ENCODE measurements around the gene CCDC197.

CCDC197 gene

GRCh38 chr14:94000267-94000666 is 3.2 kb downstream of the CCDC197 start:
- no peak overlapping the region for H3K4me3 ChIP-seq (ENCODE audit: low read length)
- no peak for DNase-seq (ENCODE audit: low read depth)
- TF ChIP-seq CTCF (conservative IDR thresholded peaks at IDR 0.05; ENCODE audit: low read depth, low read length) = no peak

DNA sequence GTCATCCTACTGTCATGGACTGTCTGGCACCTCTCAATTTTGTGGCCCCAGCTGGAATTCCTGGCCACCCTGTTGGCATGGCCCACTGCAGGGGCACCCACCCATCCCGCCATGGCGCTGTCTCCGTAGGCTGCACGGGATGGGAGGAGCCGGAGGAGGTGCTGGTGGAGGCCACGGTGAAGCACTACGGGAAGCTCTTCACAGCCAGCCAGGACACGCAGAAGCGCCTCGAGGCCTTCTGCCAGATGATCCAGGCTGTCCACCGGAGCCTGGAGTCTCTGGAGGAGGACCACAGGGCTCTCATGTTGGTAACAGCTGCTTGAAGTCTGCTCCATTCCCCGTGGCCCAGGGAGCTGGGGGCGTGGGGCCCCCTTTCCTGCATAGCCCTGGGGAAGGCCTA is 3.9 kb downstream of the CCDC197 start:
- H3K4me3 ChIP-seq (ENCODE audit: low read length) = no peak overlapping the region
- no peak for TF ChIP-seq CTCF (conservative IDR thresholded peaks at IDR 0.05; ENCODE audit: low read depth, low read length)
- no peak for DNase-seq (ENCODE audit: low read depth)

- no peak for DNase-seq (ENCODE audit: low read depth)
- TF ChIP-seq CTCF (conservative IDR thresholded peaks at IDR 0.05; ENCODE audit: low read depth, low read length) = peak; percentile 98
- H3K4me3 ChIP-seq (ENCODE audit: low read length) = no peak overlapping the region
Measured at GRCh38 chr14:94001501-94002396, 4.6 kb downstream of the CCDC197 start.

DNA sequence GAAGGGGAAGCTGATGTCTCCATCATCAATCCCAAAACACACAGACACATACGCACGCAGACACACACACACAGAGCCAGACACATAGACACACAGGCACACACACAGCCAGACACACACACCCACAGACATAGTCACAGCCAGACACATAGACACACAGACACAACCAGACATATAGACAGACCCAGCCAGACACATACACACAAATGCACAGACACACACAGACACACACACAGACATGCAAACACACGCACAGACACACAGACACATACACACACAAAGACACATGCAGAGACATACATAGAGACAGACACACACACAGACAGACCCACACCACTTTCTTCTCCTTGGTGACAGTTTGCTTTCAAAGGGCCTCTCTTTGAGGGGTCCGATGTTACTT is 6.3 kb downstream of the CCDC197 start:
- H3K4me3 ChIP-seq (ENCODE audit: low read length) = no peak overlapping the region
- DNase-seq (ENCODE audit: low read depth) = no peak
- TF ChIP-seq CTCF (conservative IDR thresholded peaks at IDR 0.05; ENCODE audit: low read depth, low read length) = no peak

DNA sequence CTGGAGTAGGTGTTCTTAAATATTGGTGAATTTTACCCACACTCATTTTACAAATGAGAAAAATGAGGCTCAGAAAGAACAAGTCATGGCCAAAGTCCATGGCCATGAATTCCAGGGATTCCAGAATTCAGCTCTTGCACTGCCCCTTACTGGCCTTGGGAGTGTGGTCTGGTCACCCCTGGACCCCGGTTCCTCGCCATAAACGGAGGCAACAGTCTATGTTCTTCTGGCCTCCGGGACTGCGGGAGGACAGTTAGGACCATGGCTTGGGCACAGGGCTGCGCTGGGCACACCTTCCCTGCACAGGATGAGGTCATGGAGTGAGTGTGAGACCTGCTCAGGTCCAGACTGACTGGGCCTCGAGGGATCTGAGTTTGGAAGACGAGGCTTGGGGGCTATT is 6.9 kb downstream of the CCDC197 start:
- no peak for TF ChIP-seq CTCF (conservative IDR thresholded peaks at IDR 0.05; ENCODE audit: low read depth, low read length)
- no peak for DNase-seq (ENCODE audit: low read depth)
- H3K4me3 ChIP-seq (ENCODE audit: low read length) = no peak overlapping the region

GRCh38 chr14:94005324-94006073 is 8.4 kb downstream of the CCDC197 start:
- no peak overlapping the region for H3K4me3 ChIP-seq (ENCODE audit: low read length)
- no peak for DNase-seq (ENCODE audit: low read depth)
- TF ChIP-seq CTCF (conservative IDR thresholded peaks at IDR 0.05; ENCODE audit: low read depth, low read length) = peak; percentile 65
